PFSK-1 (cell line): ENCODE measurements around the gene SDK1.

Experiments used
- POLR2AphosphoS5 ChIP-seq: IDR thresholded peaks from 2 replicates; pipeline ENCODE4 v1.6.1; 2012; ENCODE audit warnings: low read depth, mild to moderate bottlenecking, control low read depth, low read length, moderate library complexity
- REST ChIP-seq, 2 experiments: IDR thresholded peaks; 2 replicates each; pipeline versions ENCODE4 v1.6.1 to v1.8.0; 2011 to 2012; ENCODE audit warnings: low read depth in 2 of 2, low read length in 2 of 2, control low read depth in 1 of 2, inconsistent platforms in 1 of 2, mild to moderate bottlenecking in 1 of 2, moderate library complexity in 1 of 2; ENCODE audit not compliant: insufficient read depth in 1 of 2

- TF ChIP-seq POLR2AphosphoS5: no peak
- TF ChIP-seq REST (IDR thresholded peaks at IDR 0.05; ENCODE audit: insufficient read depth in 1 of 2, low read depth in 2 of 2, low read length in 2 of 2): no peak
Measured at GRCh38 chr7:3404501-3404900, 103.4 kb downstream of the SDK1 start.
